Measurements from ENCODE around the gene RNF39. TPM values are rescaled to one million over a fixed set of nuclear protein-coding genes. Genes with fewer than 3 reads are reported as not detected.

Gene RNF39
- total RNA-seq, 1 experiment from 2014 or later, result not detected

GRCh38 chr6:30097902-30098768 is 22.6 kb upstream of the RNF39 start:
- no peak for DNase-seq (ENCODE audit: low spot score)

DNA sequence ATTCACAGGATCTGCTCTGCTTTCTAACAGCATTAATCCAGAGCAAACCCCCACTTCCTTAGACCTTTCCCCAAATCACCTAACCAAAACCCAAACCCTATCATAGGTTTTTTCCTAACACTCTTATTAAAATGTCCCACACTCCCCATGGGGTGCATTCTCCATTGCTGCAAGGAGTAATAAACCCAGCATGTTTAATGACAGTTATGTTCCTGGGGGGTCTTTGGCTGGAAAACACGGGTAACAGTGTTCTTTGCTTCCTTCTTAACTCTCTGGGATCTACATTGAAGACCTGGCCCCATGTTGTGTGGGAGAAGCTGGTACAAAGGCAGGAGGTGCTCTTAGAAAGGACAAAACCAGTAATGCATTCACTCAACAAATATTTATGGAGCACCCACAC is 21.3 kb upstream of the RNF39 start:
- no peak for DNase-seq (ENCODE audit: low spot score)

DNA sequence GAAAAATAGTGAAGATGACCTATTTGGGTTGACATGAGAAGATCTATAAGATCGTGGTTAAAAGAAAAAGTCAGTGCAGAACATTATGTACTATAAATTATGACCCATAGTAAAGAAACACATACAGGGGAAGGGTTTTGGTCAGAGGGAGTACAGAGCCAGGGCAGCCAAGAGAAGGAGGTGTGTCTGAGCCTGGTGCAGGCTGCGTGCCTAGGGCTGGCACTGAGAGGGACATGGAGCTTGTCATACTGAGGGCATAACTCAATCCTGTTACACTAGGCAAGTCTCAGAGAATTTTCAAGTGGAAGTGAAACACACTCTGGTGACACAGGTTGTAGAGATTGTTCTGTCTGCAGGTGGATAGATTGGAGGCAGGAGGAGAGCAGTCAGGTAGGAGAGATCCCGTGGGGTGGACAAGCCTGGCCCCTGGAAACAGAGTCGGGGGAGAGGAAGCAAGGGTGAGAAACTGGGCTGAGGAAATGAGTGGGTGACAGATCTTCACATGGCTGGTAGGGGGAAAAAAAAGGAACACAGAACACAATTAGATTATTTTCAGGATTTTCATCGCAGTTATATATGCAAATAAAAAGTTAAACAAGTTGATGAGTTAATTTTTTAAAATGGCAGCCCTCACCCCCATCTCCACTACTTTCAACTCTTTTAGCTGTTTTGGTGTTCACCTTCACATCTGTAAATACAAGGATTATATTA is 18.5 kb upstream of the RNF39 start:
- no peak for DNase-seq (ENCODE audit: low spot score)

DNA sequence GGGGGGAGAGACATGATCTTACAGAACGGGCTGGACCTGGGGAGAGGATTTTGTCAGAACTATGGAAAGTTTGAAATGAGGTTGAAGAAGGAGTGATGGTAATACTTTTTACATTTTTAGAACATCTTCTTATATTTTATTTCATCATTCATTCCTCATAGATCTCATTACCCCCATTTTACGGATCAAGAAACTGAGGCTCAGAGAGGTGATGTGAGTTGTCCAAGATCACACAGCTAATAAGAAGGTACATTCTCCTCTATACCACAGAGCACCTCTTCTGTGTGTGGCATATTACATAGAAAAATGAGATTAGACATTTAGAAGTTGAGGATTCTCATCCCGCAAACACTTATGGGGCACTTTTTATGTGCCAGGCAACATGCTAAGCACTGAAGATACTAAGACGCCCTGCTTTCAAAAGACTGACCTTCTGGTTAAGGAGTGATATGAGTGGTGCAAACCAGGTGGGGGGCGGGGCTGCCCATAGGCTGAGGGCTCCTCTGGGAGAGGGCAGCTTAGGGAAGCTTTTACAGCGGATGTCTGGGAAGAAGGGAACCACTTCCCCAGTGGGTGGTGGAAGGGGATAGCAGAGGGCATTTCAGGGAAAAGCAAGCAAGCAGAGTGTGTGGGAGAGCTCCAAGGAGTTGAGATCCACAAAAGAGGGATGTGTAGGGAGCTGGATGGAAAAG is 17.4 kb upstream of the RNF39 start:
- no peak for DNase-seq (ENCODE audit: low spot score)

DNA sequence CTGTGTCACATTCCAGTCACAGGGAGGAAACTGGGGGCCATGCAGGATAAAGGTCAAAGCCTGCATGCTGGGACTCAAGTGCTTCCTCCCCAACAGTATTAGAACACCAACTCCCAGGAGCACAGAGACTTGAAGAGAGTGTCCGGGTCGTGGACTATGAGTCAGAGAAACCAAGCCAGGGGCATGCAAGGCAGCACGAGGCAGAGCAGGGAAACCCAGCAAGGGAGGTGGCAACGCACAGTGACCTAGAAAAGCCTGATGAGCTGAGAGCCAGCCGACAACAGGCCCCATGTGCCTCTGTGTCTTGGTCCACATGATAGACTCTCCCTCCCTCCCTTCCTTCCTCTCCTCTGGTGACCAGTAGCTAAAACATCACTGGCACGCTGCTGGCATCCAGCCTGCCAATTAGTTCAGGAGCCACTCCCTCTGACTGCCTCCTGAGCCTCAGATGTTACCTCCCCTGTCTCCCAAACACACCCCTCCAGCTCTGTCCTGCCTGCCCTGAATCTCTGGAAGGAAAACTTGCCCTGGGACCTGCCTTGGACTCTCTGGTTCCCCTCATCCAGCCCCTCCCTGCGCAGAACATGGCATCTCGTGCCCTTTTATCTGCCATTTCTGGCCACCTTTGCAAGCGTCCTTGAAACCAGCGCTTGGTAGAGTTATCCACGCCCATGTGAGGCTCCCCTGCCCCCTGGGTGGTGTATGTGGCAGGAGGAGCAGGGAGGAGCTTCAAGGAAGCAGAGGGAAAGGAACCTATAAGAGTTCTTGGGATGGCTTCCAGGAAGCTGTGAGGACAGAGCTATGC is 16.2 kb upstream of the RNF39 start:
- peak; percentile 91 for DNase-seq (ENCODE audit: low spot score)

GRCh38 chr6:30087876-30088275 is 12.3 kb upstream of the RNF39 start:
- no peak for DNase-seq (ENCODE audit: low spot score)

GRCh38 chr6:30077218-30077617 is 1.6 kb upstream of the RNF39 start:
- DNase-seq (ENCODE audit: low spot score), result no peak

GRCh38 chr6:30075790-30076732 is 492 bp upstream of the RNF39 start:
- peak; percentile 54 for DNase-seq (ENCODE audit: low spot score)

DNA sequence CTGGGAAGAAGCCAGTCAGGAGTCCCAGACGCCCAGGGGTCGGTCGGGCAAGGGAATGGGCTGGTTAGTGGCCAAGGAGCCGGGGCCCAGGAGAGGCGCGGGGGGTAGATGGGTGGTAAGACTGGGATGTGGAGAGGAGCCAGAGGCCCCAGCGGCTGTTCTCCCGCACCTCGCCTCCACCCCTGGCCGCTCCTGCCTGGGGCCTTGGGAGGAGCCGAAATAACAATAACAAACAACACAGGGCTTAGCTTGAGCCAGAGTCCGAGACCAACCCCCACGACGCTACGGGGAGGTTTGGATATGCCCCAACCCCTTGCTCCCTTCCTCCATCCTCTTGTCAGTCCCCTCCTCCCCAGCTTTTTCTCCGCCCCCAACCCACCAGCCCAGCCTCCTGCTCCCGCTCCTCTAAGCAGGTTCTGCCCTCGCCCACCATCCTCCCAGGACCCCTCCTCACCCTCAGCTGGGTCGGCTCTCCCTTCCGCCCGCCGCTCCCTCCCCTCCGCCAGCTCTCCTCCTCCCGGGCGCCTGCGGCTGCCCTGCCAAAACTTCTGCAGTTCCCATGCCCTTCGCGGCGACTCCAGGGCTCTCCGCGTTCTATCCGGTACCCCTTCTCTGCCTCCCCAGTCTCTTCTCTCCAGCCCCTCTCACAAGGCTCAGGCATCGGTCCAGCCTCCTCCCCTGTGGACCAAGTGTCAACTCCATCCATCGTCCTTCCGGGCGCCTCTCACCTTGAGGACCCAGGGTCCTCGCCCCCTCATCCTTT is 1.1 kb downstream of the RNF39 start:
- DNase-seq (ENCODE audit: low spot score), result no peak

DNA sequence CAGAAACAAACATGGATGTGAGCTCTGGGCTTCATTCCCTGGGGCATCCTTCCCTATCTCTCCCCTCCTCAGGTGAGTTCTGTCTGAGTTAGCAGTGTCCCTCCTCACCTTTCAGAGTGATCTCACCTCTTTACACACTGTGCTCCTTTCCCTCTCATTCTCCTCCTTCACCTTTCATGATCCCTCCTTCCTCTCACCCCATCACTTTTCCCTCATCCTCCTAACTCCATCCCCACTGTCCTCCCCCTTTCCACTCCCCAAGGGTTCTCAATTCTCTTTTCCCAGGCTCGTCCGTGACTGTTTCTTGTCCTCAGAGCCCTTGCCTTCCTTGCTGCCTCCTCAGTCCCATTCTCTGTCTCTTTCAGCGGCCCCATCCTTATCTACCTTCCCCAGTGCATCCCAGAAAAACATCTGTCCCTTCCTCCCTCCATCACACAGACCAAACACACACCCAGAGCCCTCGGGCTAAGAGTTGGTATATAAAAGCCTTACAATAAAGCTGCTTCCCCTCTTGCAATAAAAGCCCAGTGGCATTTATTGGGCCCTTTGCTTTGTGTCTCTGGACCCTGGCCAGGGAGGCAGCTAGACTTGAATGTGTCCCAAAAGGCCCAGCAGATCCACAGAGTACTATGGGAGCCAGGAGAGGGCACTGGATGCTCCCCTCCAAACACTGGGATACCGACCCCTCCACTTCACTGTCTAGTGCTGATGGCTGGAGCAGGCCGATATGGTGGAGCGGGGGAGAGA is 1.9 kb downstream of the RNF39 start:
- DNase-seq (ENCODE audit: low spot score), result no peak

GRCh38 chr6:30071858-30072257 is 3.7 kb downstream of the RNF39 start:
- no peak for DNase-seq (ENCODE audit: low spot score)

DNA sequence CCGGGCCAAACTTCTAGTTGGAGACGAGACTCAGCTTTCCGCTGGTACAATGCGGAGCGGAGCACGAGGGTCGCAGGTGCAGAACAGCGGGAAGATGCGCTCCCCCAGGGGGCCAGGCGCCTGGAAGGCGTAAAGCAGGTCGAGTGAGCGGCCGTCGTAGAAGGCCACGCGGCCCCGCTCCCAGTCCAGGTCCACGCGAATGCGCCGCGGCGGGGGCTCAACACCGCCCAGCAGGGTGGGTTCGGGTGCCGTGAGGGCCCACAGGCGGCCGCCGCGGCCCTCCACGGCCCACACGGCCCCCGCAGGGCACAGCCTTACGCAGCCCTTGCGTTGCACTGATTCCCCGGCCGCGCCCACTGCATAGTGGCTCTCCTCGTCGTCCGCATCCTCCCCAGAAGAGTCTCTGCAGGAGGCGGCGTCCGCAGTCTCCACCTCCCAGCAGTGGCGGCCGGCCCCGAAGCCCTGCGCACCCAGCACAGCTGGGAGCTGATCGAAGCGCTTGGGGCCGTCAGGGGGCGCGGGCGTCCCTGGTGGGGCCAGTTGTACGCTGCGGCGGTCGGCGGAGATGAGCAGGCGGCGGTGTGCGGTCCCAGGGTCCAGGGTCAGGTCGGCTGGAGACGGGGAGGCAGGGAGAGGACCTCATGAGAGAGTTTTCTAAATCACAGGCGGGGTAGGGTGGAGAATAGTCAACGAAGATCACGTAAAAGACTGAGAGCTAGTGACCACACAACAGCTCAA is 4.3 kb downstream of the RNF39 start:
- no peak for DNase-seq (ENCODE audit: low spot score)

DNA sequence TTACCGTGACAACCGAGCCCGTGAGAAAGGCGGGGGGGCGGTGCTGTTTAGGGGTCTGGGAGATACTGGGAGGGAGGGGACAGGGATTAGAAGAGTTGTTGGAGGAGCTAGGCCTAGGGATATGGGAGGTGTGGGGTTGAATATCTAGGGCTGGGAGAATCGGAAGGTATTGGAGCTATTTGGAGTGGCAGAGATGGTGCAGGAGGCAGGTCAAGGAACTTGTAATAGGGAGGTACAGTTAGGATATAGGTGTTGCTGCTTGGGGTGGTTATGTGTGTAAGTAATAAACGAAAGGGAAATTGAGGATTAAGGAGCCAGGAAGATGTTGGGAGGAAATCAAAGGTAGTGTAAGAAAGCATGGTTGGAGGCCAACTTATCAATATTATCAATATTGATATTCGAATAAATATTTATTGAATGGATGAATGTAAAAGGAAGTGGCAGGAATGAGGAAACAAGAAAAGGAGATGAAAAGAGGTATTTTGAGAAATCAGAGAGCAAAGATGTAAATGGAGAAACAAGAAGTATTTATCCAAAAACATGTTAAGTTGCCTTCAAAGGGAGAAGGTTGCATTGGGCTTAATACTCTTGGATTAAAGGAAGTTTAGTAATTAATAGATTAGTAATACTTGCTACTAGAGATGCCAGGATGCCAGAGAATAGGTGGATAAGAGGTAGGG is 8.0 kb downstream of the RNF39 start:
- DNase-seq (ENCODE audit: low spot score), result no peak

DNA sequence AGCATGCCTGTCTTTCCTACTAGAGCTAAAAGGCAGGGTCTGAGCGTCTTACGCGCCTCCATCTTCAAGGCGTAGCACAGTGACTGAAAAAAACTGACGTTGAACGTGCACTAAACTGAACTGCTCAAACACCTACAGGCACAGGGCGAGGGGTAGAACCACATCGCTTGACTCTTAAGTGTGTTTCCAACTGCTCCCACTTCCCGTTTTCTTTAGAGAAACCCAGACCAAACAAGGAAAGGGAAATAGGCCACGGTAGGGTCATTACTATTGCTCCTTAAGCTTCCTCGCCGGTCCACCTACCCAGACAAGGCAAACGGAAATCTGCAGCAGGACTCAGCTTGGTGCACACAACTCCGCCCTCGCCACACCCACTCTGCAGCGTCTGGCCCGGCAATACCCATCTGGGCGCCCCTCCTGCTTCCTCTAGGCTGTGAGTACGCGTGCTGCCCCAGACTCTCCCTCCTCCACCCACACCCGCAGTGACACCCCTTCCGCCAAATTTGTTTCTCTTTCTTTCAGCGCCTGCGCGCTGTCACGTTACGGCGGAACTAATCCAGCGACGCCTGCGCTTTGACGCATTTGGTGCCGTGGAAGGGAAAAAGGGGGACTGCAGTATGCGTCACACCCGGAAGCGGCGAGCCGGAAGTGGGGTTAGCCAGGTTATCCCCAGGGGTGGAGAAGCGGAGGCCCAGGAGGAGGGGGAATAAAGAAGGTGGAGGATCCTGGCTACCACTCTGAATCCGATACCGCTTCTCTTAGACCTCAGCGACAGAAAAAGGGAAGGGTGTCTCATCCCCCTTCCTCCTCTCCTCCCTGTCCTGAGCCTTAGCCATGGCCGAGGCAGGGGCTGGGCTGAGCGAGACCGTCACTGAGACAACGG is 8.8 kb downstream of the RNF39 start, which contains the start of gene PPP1R11:
Gene PPP1R11, plus strand, starts transcription at position 622 of the 883 bp plus-strand sequence. Its CDS starts 213 bp downstream, at position 835.
- DNase-seq (ENCODE audit: low spot score), result peak; percentile 98

GRCh38 chr6:30066082-30066481 is 9.5 kb downstream of the RNF39 start:
- DNase-seq (ENCODE audit: low spot score), result no peak

GRCh38 chr6:30063315-30063714 is 12.3 kb downstream of the RNF39 start:
- no peak for DNase-seq (ENCODE audit: low spot score)

All from A172 (cell line).